ENCODE results near the gene FOXP1. TPM values are rescaled to one million over a fixed set of nuclear protein-coding genes. Genes with fewer than 3 reads are reported as not detected.

FOXP1 gene
- total RNA-seq, 1 donor from 2014 or later = 27.3 TPM

DNA sequence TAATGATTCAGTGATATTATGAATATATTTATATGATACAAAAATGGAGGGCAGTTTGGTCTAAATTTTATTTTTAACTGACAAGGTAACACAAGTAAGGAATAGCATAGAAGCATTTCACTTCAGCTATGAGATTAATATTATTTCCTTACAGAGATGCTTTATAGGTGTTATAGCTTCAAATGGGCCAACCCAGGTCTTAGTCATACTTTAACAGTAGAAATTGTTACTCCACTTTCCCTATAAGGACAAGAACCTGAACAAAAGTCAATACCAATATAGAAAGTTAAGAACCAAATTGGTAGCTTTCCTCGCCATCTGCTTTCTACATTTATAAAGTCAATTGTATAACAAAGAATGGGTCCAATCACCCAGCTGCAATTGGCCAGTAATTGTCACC is 570.6 kb downstream of the FOXP1 start:
- peaks cover 13% of the 10 kb centered on the region for H3K9me3 Mint-ChIP-seq
- Histone ChIP-seq H3K79me2 (ENCODE audit: low read depth) (no peaks in the 10 kb centered on the region), H3K4me1 (peaks cover 7% of the 10 kb centered on the region), H3K27me3 (no peaks in the 10 kb centered on the region), H3K4me3 (no peak overlapping the region), H3K4me2 (no peak overlapping the region), H3K9me3 (ENCODE audit: low read depth) (peaks cover 2% of the 10 kb centered on the region), H2AFZ (replicated peaks) (no peak overlapping the region), H3K36me3 (no peaks in the 10 kb centered on the region), H3K9ac (no peak overlapping the region), H3K27ac (no peak overlapping the region), H4K20me1 (ENCODE audit: low read depth) (no peaks in the 10 kb centered on the region), H3F3A (ENCODE audit: low read depth) (peaks cover 1% of the 10 kb centered on the region)
- no peak for DNase-seq (ENCODE audit: low spot score)
- H3K4me3 Mint-ChIP-seq = no peak overlapping the region
- TF ChIP-seq EZH2 (IDR thresholded peaks at IDR 0.05) = no peak
- no peak for TF ChIP-seq EZH2phosphoT487 (IDR thresholded peaks at IDR 0.05)
- TF ChIP-seq CTCF (IDR thresholded peaks at IDR 0.05) = no peak
- no peaks in the 10 kb centered on the region for H3K27me3 Mint-ChIP-seq (ENCODE audit: insufficient read depth, low read depth)
- peaks cover 14% of the 10 kb centered on the region for H3K4me1 Mint-ChIP-seq
- H3K27ac Mint-ChIP-seq = no peak overlapping the region
- peaks cover 15% of the 10 kb centered on the region for H3K36me3 Mint-ChIP-seq

DNA sequence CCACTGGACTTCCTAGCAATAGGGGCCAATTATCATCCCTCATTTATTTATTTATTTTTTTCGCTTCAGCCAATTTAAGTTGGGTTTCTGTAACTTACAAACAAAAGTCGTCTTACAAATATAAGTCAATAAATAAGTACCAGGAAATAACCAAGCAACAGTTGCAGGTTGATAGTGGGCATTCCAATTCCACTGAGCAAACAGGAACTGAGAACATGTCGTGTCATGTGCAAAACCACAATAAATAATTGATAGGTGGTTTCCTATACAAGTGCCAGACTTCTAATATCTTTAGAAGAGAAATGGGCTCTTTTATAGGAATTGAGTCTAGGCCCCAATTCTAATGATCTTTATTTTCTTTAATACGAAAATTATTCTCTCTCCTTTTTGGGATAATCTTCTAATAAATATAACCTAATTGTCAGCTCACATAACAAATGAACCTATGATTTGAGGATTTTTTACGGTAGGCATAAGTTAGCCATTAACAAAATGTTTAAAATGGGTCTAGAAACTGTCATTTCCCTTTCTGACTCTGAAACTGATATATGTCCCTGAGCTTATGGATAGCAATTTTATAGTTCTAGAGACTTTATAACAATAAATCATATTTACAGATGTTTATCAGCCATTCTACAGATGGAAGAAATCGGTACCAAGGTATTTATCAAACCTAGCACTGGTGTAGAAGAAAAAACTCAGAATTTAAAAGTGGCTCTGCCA is 571.8 kb downstream of the FOXP1 start:
- peaks cover 18% of the 10 kb centered on the region for H3K4me1 ChIP-seq
- H3K9ac ChIP-seq = no peak overlapping the region
- H3K36me3 ChIP-seq = no peaks in the 10 kb centered on the region
- H4K20me1 ChIP-seq (ENCODE audit: low read depth) = no peaks in the 10 kb centered on the region
- no peak for TF ChIP-seq EZH2 (IDR thresholded peaks at IDR 0.05)
- no peak for TF ChIP-seq CTCF (IDR thresholded peaks at IDR 0.05)
- TF ChIP-seq EZH2phosphoT487 (IDR thresholded peaks at IDR 0.05) = no peak
- peaks cover 13% of the 10 kb centered on the region for H3K9me3 Mint-ChIP-seq
- H3K79me2 ChIP-seq (ENCODE audit: low read depth) = no peaks in the 10 kb centered on the region
- H3F3A ChIP-seq (ENCODE audit: low read depth) = peaks cover 8% of the 10 kb centered on the region
- no peak overlapping the region for H3K4me3 Mint-ChIP-seq
- H3K36me3 Mint-ChIP-seq = peaks cover 15% of the 10 kb centered on the region
- no peaks in the 10 kb centered on the region for H3K27me3 ChIP-seq
- H3K4me2 ChIP-seq = no peak overlapping the region
- H3K27ac Mint-ChIP-seq = no peak overlapping the region
- no peaks in the 10 kb centered on the region for H3K27me3 Mint-ChIP-seq (ENCODE audit: insufficient read depth, low read depth)
- no peak overlapping the region for H3K27ac ChIP-seq
- DNase-seq (ENCODE audit: low spot score) = no peak
- peaks cover 2% of the 10 kb centered on the region for H3K9me3 ChIP-seq (ENCODE audit: low read depth)
- H3K4me3 ChIP-seq = no peak overlapping the region
- H3K4me1 Mint-ChIP-seq = peaks cover 24% of the 10 kb centered on the region
- no peak overlapping the region for H2AFZ ChIP-seq (replicated peaks)

- H3K4me2 ChIP-seq = no peak overlapping the region
- Mint-ChIP-seq H3K27ac (no peak overlapping the region), H3K9me3 (peaks cover 13% of the 10 kb centered on the region), H3K27me3 (ENCODE audit: insufficient read depth, low read depth) (no peaks in the 10 kb centered on the region), H3K36me3 (peaks cover 15% of the 10 kb centered on the region), H3K4me1 (peaks cover 19% of the 10 kb centered on the region), H3K4me3 (no peak overlapping the region)
- H2AFZ ChIP-seq (replicated peaks) = no peak overlapping the region
- H3K4me3 ChIP-seq = no peak overlapping the region
- DNase-seq (ENCODE audit: low spot score) = no peak
- peaks cover 8% of the 10 kb centered on the region for H3F3A ChIP-seq (ENCODE audit: low read depth)
- peaks cover 2% of the 10 kb centered on the region for H3K9me3 ChIP-seq (ENCODE audit: low read depth)
- H3K79me2 ChIP-seq (ENCODE audit: low read depth) = no peaks in the 10 kb centered on the region
- no peak overlapping the region for H3K9ac ChIP-seq
- H3K27ac ChIP-seq = no peak overlapping the region
- H3K27me3 ChIP-seq = no peaks in the 10 kb centered on the region
- TF ChIP-seq EZH2 (IDR thresholded peaks at IDR 0.05) (no peak), CTCF (IDR thresholded peaks at IDR 0.05) (no peak), EZH2phosphoT487 (IDR thresholded peaks at IDR 0.05) (no peak)
- H3K36me3 ChIP-seq = no peaks in the 10 kb centered on the region
- peaks cover 18% of the 10 kb centered on the region for H3K4me1 ChIP-seq
- no peaks in the 10 kb centered on the region for H4K20me1 ChIP-seq (ENCODE audit: low read depth)
These were observed 572.6 kb downstream of the FOXP1 start for GRCh38 chr3:71010726-71011455.

All from neural progenitor cell (in vitro differentiated cells).